ENCODE results near the gene CAMSAP2. TPM values are rescaled to one million over a fixed set of nuclear protein-coding genes. Genes with fewer than 3 reads are reported as not detected.
"Not testable (repeated sequence)": the region's sequence is repeated elsewhere in the genome, so short reads cannot be mapped to it uniquely, and the experiment has no call there.

Gene CAMSAP2
- total and polyA plus RNA-seq, 5 donors, result 6.9 to 39.5 (median 36.0) TPM

- intact Hi-C loops (cut with DNase I), result loop anchor here in 3 of 4 donors (5.0 to 10.0 kb wide), 2 partner anchors 55 to 68 kb away; no protein-coding TSS in a partner anchor
- H3K27me3 ChIP-seq (ENCODE audit: control insufficient read depth, insufficient read depth), result no peaks in the 10 kb centered on the region
- H3K9me3 ChIP-seq (ENCODE audit: control insufficient read depth, low read length), result no peaks in the 10 kb centered on the region
- peak overlapping the region; percentile 98 for H3K27ac ChIP-seq (ENCODE audit: low read length)
- WGBS, result 1% methylated on average over 25 of the region's 26 CpGs
- peaks cover 4% of the 10 kb centered on the region for H3K4me1 ChIP-seq (ENCODE audit: control insufficient read depth, insufficient read depth, low read length)
- DNase-seq (peak in 2 of 3 donors; percentile 55 to 79), ATAC-seq (no peak)
- peak overlapping the region; percentile 71 for H3K4me3 ChIP-seq (ENCODE audit: low read length)
These were observed 1.2 kb downstream of the CAMSAP2 start for GRCh38 chr1:200739702-200740570.

GRCh38 chr1:200740571-200741208, 2.0 kb downstream of the CAMSAP2 start:
- Histone ChIP-seq H3K4me3 (ENCODE audit: low read length) (peak overlapping the region; percentile 71), H3K27me3 (ENCODE audit: control insufficient read depth, insufficient read depth) (no peaks in the 10 kb centered on the region), H3K27ac (ENCODE audit: low read length) (no peak overlapping the region), H3K9me3 (ENCODE audit: control insufficient read depth, low read length) (no peaks in the 10 kb centered on the region), H3K4me1 (ENCODE audit: control insufficient read depth, insufficient read depth, low read length) (peaks cover 6% of the 10 kb centered on the region)
- WGBS, result 6% methylated on average over 3 of the region's 3 CpGs
- intact Hi-C loops (cut with DNase I), result no loop called here
- DNase-seq (no peak), ATAC-seq (no peak)

GRCh38 chr1:200741551-200742207, 3.0 kb downstream of the CAMSAP2 start:
- Histone ChIP-seq H3K4me3 (ENCODE audit: low read length) (peak overlapping the region; percentile 71), H3K27me3 (ENCODE audit: control insufficient read depth, insufficient read depth) (no peaks in the 10 kb centered on the region), H3K9me3 (ENCODE audit: control insufficient read depth, low read length) (no peaks in the 10 kb centered on the region), H3K27ac (ENCODE audit: low read length) (no peak overlapping the region), H3K4me1 (ENCODE audit: control insufficient read depth, insufficient read depth, low read length) (peaks cover 6% of the 10 kb centered on the region)
- no peak for DNase-seq
- 17% methylated on average over 3 of the region's 3 CpGs for WGBS
- intact Hi-C loops (cut with DNase I), result no loop called here
- ATAC-seq, result no peak

GRCh38 chr1:200744143-200744542, 5.5 kb downstream of the CAMSAP2 start:
- intact Hi-C loops (cut with DNase I), result no loop called here
- peaks cover 4% of the 10 kb centered on the region for H3K4me1 ChIP-seq (ENCODE audit: control insufficient read depth, insufficient read depth, low read length)
- 98% methylated on average over 1 of the region's 1 CpG for WGBS

GRCh38 chr1:200749090-200749489, 10.4 kb downstream of the CAMSAP2 start:
- Histone ChIP-seq H3K27me3 (ENCODE audit: control insufficient read depth, insufficient read depth) (no peaks in the 10 kb centered on the region), H3K4me1 (ENCODE audit: control insufficient read depth, insufficient read depth, low read length) (peaks cover 7% of the 10 kb centered on the region), H3K4me3 (ENCODE audit: low read length) (no peak overlapping the region), H3K9me3 (ENCODE audit: control insufficient read depth, low read length) (no peaks in the 10 kb centered on the region), H3K27ac (ENCODE audit: low read length) (no peak overlapping the region)
- intact Hi-C loops (cut with DNase I), result no loop called here
- DNase-seq (no peak), ATAC-seq (peak; percentile 17 to 52)

More at GRCh38 chr1:200744143-200744542, 5.5 kb downstream of the CAMSAP2 start:
- no peak for DNase-seq
- Histone ChIP-seq H3K27me3 (ENCODE audit: control insufficient read depth, insufficient read depth) (no peaks in the 10 kb centered on the region), H3K27ac (ENCODE audit: low read length) (no peak overlapping the region), H3K4me3 (ENCODE audit: low read length) (no peak overlapping the region), H3K9me3 (ENCODE audit: control insufficient read depth, low read length) (no peaks in the 10 kb centered on the region)
- no peak for ATAC-seq

GRCh38 chr1:200750749-200751148, 12.1 kb downstream of the CAMSAP2 start:
- intact Hi-C loops (cut with DNase I); H3K27me3 ChIP-seq (ENCODE audit: control insufficient read depth, insufficient read depth); H3K9me3 ChIP-seq (ENCODE audit: control insufficient read depth, low read length); DNase-seq; H3K4me1 ChIP-seq (ENCODE audit: control insufficient read depth, insufficient read depth, low read length); ATAC-seq; H3K27ac ChIP-seq (ENCODE audit: low read length); H3K4me3 ChIP-seq (ENCODE audit: low read length): not testable (repeated sequence)
- WGBS, result 93% methylated on average over 10 of the region's 10 CpGs

- intact Hi-C loops (cut with DNase I), result no loop called here
- DNase-seq (no peak), ATAC-seq (no peak)
- peaks cover 3% of the 10 kb centered on the region for H3K4me1 ChIP-seq (ENCODE audit: control insufficient read depth, insufficient read depth, low read length)
- H3K27me3 ChIP-seq (ENCODE audit: control insufficient read depth, insufficient read depth), result no peaks in the 10 kb centered on the region
- 96% methylated on average over 2 of the region's 2 CpGs for WGBS
- H3K9me3 ChIP-seq (ENCODE audit: control insufficient read depth, low read length), result no peaks in the 10 kb centered on the region
- no peak overlapping the region for H3K4me3 ChIP-seq (ENCODE audit: low read length)
- H3K27ac ChIP-seq (ENCODE audit: low read length), result no peak overlapping the region
These were observed 13.0 kb downstream of the CAMSAP2 start for GRCh38 chr1:200751717-200752116.

GRCh38 chr1:200753650-200754198, 15.0 kb downstream of the CAMSAP2 start:
- Histone ChIP-seq H3K4me1 (ENCODE audit: control insufficient read depth, insufficient read depth, low read length) (peaks cover 3% of the 10 kb centered on the region), H3K27ac (ENCODE audit: low read length) (no peak overlapping the region), H3K9me3 (ENCODE audit: control insufficient read depth, low read length) (no peaks in the 10 kb centered on the region), H3K4me3 (ENCODE audit: low read length) (no peak overlapping the region), H3K27me3 (ENCODE audit: control insufficient read depth, insufficient read depth) (no peaks in the 10 kb centered on the region)
- WGBS, result 70% methylated on average over 5 of the region's 5 CpGs
- ATAC-seq (no peak), DNase-seq (no peak)
- intact Hi-C loops (cut with DNase I), result no loop called here

- H3K4me3 ChIP-seq (ENCODE audit: low read length), result no peak overlapping the region
- no peaks in the 10 kb centered on the region for H3K27me3 ChIP-seq (ENCODE audit: control insufficient read depth, insufficient read depth)
- H3K4me1 ChIP-seq (ENCODE audit: control insufficient read depth, insufficient read depth, low read length), result peaks cover 1% of the 10 kb centered on the region
- ATAC-seq (no peak), DNase-seq (no peak)
- no peak overlapping the region for H3K27ac ChIP-seq (ENCODE audit: low read length)
- intact Hi-C loops (cut with DNase I), result no loop called here
- H3K9me3 ChIP-seq (ENCODE audit: control insufficient read depth, low read length), result no peaks in the 10 kb centered on the region
- 96% methylated on average over 3 of the region's 3 CpGs for WGBS
These were observed 16.8 kb downstream of the CAMSAP2 start for GRCh38 chr1:200755456-200755855.

GRCh38 chr1:200762089-200762488, 23.4 kb downstream of the CAMSAP2 start:
- Histone ChIP-seq H3K4me3 (ENCODE audit: low read length) (no peak overlapping the region), H3K9me3 (ENCODE audit: control insufficient read depth, low read length) (no peaks in the 10 kb centered on the region), H3K27ac (ENCODE audit: low read length) (no peak overlapping the region), H3K4me1 (ENCODE audit: control insufficient read depth, insufficient read depth, low read length) (peaks cover 1% of the 10 kb centered on the region), H3K27me3 (ENCODE audit: control insufficient read depth, insufficient read depth) (no peaks in the 10 kb centered on the region)
- intact Hi-C loops (cut with DNase I), result no loop called here
- DNase-seq, result no peak
- no peak for ATAC-seq

GRCh38 chr1:200767321-200767720, 28.6 kb downstream of the CAMSAP2 start:
- Histone ChIP-seq H3K4me1 (ENCODE audit: control insufficient read depth, insufficient read depth, low read length) (no peaks in the 10 kb centered on the region), H3K27me3 (ENCODE audit: control insufficient read depth, insufficient read depth) (no peaks in the 10 kb centered on the region), H3K4me3 (ENCODE audit: low read length) (no peak overlapping the region), H3K27ac (ENCODE audit: low read length) (no peak overlapping the region), H3K9me3 (ENCODE audit: control insufficient read depth, low read length) (no peaks in the 10 kb centered on the region)
- no peak for ATAC-seq
- intact Hi-C loops (cut with DNase I), result no loop called here
- DNase-seq, result no peak
